Superior temporal gyrus (tissue), 1 donor: ENCODE measurements around the gene KCNQ1OT1.

Experiments used
- DNase-seq: peaks from one replicate; pipeline ENCODE4 v3.0.0-alpha.2; 2016; ENCODE audit errors: extremely low spot score

Gene KCNQ1OT1

DNA sequence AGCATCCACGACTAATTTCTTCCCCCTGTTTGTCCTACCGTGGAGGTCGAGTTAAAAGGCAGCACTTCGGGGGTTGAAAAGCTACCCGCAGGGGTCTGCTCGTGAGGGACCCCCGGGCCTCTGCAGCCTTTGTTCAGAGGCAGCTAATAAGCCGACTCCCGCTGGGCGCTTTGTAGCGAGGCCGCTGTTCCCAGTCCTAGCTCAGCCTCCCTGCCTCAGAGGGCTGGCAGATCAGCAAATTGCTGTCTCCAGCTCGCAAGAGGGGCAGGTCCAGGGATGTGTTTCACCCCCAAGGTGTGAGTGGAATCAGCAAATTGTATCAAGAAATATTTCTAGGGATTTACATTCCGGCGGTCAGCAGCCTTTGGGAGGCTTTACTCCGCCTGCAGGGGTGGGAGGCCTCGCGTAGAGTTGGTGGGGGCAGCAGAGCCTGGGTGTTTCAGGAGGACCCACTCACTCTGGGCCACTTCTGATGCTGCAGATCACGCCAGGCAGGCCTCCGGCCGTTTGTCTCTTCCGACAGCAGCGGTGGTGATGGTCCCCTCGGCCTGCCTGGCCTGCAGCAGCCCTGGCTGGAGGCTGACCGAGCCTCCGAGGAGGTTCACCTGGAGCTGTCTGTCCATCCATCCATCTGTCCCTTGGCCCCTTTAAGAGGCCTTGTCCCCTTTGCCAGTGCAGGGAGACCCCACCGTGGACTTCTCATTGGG is 21.6 kb upstream of the KCNQ1OT1 start:
- DNase-seq = no peak

DNA sequence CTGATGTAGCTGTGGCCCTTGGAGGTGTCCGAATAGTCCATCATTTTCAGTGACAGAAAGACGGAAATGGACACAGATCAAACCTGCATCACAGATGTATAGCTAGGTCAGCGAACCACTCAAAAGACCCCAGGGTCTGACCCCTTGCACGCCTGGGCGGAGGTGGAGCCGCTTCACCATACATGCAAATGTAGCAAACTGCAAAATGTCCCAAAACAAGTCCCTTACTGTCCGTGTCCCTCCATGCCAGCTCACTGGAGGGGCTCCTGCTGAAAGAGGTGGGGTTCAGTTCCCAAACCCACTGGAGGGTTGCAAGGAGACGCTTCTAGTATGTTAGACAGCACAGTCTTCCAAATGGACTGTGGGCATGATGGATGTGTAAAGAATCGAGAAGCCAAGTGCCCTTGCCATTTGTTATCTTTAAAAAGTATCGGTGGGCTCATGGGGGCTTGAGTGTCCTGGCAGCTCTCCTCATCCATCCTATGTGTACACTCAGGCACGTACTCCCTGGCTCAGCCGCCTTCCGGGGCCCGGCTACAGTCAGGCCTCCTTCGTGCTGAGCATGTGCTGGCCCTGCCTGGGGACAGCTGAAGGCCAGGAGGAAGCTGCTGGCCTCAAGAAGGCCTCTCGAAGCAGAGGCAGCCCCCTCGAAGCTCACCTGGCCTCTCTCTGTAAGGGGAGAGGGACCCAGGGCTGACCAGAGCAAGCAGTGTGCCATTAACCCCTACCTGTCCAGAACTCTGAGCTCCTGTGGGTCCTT is 20.2 kb upstream of the KCNQ1OT1 start:
- DNase-seq = no peak

DNA sequence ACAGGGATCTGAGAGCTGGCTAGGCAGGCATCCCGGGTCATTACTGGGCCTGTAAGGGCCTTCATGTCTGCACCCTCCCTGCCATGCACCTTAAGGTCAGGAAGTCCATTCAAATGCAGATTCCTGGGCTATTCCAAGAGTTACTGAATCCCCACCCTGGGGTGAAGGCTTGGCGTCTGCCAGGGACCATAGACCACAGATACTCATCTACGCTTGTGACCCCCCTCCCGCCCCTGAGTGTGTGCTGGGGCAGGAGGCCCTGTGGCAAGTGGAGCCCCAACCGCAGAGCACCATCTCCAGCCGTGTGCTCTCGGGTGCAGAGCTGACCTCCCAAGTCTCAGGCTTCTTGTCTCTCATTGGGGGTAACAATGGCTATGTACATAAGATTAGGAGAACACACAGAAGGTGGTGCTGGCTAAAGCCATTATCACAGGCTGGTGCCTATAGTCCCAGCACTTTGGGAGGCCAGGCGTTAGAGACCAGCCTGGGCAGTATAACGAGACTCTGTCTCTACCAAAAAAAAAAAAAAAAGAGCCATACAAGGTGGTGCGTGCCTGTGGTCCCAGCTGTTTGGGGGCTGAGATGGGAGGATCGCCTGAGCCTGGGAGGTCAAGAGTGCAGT is 19.1 kb upstream of the KCNQ1OT1 start:
- no peak for DNase-seq

DNA sequence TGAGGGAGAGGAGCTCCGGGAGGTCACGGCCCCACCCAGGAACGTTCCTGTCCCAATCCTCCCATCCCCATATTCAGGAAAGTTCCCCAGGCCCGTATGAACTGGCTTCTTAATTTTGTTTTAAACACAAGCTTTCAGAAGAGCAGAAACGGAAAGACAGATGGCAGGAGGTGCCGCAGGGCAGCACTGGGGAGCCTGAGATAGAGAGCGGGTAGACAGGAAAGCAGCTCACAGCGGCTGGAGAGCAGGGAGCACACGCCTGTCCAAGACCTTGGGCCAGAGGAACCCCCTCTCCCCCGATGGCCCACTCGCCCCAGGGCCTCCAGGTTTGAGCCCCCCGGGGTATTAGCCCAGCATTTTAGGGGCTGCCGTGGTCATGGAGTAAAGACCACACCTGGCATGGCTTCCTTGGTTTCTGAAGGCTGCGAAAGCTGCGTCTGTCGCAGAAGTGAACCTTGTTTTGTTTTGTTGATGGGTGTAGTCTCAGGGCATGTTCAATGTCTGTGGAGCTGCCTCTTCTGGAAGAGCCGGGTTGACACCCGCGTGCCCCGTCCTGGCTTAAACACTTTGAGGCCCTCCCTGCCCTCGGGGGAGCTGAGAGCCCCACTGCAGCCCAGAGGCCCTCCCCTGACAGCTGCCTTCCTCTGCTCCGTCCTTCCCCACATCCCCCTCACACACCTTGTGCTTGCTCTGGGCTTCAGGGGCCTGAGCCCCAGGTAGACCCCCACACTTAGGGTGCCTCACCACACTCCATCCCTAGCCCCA is 17.9 kb upstream of the KCNQ1OT1 start:
- no peak for DNase-seq

DNA sequence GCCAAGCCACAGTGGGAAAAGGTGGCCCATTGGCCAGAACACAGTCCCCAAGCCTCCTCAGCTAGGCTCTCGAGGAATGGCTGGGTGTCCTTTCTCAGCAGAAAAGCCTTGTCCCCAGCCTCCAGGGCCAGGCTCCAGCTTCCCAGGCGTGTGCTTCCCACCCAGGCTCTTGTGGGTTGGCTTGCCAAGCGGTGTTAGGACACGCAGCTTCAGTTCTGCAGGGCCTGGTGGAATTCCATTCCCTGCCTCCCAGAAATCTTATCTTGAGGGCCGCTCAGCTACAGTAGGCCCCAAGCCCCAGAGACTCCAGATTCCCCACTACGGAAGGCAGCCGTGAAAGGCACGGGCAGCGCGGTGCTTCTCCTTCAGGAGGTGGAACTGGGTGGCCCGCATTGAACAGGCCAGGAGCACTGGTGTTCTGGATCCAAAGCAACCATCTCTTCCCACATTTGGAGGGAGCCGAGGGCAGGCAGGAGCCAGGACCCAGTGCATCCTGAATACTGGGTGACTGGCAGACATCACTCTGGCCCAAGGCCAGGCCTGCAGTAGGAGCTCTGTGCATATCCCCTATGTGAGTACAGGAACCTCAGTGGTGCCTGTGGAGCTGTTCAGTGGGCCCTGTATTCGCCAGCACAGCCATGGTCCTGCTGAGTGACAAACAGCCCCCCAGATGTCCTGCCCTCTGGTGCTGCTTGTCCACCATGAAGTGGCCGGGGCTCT is 16.7 kb upstream of the KCNQ1OT1 start:
- DNase-seq = no peak

DNA sequence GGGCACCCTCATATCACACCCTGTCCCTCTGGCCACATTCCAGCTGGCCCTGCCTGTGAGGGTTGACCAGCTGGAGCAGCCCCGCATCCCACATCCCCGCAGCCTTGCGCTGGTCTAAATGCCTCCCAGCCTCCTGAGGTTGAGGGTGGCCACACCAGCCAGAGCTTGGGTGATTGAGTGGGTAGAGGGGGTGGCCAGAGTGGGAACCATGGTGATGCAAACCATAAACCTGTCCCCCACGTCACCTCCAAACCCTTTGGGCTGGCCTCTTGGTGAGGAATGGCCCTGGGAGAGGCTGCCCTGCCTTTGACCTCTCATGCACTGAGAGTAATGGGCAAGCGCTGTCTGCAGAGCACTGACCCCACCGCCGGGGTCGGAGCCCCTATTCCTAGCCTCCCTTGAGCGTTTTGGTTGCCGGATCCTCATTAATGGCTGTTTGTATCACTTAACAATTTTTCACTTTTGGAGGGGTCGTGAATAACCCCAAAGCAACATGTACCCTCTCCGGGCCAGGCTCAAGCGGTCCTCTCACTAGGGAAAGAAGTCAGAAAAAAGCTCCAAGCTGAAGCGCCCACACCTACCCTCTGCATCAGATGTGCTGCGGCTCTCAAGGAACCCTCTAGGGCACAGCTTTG is 16.0 kb upstream of the KCNQ1OT1 start:
- no peak for DNase-seq

DNA sequence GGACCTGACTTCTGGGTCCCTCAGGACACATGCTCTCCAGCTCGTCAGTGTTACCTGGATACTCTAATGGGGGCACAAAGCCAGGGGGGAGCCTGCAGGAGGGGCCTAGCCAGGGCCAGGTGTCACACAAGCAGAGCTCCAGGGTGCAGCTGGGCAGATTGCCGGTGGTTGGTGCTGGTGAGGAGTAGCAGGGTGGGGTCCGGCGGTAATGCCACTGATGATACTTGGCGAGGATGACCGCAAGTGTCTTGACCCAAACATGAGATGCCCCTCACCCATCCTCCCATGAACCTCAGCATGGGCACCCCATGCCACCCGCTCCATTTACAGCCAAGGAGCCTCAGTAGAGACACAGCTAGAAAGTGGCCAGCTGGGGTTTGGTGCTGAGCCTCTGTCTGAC is 15.1 kb upstream of the KCNQ1OT1 start:
- DNase-seq = no peak

DNA sequence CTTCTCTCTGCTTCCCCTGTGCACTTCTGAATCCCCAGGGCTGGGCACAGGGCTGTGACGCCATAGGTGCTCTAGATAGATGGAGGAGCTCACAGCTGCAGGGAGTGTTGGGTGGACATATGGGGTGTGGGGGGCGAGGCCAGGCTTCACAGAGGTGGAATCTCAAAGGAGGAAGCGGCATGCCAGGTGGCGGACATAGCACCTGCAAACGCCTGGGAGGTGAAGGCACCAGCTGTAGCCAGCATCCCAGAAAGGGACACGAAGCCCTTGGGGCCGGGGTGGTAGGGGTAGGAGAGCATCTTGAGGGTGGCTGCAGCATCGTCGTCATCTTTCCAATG is 14.6 kb upstream of the KCNQ1OT1 start:
- DNase-seq = no peak

DNA sequence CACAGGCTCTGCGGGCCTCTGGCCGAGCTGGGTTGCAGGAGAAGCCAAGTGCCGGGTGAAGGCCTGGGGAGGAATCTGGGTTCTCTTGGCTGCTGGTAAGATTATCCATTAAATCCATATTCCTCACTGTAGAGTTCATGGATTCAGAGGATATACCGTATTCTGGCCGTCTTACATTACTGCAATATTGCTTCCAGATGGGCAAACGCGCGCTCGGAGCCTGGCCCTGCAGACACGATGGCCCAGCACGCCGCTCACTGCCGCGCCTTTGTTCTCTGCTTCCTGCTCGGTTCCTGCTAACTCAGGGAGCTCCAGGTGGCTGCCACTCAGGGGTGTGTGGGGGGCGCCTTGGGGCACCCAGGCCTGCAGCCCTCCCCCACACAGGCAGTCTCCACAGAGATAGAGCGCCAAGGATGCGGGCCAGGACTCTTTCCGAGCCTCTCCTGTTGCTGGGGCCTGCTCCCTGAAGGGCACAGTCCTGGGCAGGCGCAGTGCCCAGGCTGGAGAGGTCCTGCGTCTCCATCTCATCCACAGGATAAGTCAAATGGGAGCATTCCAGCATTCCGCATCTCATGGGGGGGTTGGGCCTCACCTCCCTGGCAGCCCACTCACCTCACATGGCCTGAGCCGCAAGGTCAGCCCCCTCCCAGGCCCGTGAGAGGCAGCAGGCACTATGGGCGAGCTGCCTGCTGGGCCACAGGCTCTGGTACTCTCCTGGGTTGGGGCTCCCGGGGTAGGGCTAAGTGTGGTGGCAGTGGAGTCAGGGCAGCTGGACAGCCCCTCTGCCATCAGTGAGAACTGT is 14.1 kb upstream of the KCNQ1OT1 start:
- no peak for DNase-seq

DNA sequence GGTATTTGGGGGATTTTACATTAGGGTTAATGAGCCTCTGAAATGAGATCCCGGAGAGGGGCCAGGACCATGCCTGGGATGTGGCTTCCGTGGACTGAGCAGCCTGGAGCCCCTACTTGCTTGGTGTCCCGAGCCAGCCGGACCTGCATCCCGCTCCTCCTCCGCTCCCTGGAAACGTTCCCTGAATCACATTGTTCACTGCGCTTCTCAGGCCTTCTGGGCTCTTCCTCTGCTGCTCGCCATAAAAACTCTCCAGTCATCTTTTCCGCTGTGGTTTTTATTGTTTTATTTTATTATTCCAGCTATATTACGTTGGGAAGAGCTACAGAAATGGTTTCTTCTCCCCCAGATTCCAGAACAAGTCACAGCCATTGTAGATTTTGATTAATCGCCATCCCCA is 13.3 kb upstream of the KCNQ1OT1 start:
- no peak for DNase-seq

DNA sequence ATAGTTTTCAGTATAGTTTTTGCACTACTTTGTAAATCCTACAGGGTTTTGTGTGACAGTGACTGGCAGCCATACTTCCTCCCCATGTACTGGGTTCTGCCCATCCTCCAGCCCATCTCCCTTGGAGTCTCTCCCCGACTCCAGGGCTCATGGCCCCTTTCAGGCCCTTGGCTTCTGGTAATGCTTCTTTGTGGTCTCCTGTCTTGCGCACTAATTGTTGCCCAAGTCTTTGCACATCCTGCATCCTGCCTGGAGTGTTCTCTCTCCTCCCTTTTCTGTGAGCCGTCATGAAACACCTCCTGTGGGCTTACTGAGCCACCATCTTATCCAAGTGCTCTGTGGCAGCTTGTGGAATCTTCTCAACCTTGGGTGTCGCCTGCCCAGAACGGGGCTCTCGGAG is 11.4 kb upstream of the KCNQ1OT1 start:
- no peak for DNase-seq

DNA sequence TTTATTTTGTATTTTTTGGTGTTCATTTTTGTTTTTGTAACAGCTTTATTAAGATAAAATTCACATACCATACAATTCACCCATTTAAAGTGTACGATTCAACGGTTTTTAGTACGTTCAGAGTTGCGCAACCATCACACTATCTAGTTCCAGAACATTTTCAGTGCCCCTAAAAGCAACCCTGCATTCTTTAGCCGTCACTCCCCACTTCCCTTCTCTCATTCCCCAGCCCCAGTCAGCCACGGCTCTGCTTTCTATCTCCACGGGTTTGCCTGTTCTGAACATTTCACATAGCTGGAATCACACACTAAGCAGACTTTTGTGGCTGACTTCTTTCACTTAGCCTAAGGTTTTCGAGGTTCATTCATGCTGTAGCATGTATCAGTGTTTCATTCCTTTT is 9.6 kb upstream of the KCNQ1OT1 start:
- DNase-seq = no peak

DNA sequence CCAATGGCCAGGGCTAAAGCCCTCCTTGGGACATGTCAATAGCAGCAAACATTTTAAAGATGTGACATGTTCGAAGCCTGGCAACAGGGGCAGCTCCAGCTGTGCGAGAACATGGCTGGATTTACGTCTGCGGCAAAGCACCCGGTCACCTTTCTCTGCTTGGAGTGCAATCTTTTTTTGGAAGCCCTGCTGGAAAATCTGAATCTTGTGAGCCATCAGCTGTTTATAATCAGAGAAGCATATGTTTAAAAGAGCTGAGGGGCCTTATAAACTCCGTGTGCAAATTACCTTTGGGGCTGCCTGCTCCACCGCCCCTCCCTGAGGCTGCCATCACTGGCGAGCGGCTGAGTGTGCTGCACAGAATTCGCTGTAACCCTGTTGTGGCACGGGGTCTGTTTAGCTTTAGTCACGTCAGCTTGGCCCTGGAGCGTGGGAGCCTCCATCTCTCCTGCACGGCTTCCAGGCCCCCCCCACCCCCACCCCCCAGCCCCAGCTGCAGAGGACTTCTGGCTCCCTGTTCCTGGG is 9.0 kb upstream of the KCNQ1OT1 start:
- no peak for DNase-seq

DNA sequence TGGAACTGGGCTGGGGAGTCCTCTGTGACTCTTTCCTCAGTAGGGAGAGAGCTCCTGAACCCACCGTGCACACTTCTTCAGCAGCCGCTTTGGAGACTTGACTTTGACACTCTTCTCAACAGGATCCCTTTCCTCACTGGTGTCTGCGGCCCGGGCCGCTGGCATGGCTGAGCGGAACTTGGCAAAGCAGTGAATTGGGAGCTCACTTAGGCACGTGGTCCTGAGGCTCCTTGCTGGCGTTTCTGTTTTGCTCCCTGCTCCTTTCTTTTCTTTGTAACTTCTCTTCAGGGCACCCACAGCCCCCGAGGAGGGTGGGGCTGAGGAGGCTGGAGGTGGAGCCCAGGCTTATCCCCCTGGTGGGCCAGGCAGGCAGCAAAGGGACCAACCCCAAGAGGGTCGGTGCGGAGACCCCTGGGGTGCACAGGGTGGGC is 8.4 kb upstream of the KCNQ1OT1 start:
- no peak for DNase-seq

DNA sequence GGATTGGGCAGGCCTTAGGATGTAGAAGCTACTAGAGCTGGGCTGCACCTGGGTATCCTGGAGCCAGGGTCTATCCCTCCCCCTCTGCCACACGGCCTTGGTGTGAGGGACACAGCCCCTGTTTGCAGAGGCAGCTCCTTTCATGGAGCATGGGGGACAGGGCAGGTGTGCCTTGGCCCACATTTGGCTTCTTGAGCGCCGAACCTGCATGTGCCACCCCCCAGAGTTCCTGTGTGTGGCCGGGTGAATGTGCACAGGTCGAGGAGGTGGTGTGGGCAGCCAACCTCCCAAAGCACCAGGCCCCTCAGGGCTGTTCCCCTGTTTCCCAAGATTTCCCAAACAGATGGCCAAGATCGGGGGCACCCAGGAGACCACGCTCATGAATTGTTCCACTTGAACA is 7.9 kb upstream of the KCNQ1OT1 start:
- no peak for DNase-seq

DNA sequence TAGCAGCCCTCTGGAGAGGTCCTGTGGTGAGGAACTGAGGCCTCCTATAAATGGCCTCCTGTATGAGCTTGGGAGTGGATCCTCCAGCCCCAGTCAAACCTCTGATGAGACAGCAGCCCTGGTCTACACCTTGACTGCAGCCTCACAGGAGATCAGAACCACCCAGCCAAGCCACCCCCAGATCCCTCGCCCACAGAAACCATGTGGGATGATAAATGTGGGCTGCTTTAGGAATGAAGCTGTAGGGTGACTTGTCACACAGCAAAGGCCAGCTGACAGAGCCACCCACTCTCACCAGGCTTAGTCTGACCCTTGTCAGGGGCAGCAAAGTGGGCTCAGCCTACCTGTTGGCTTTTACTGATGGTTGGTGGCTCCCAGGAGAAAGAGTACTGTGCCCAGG is 6.5 kb upstream of the KCNQ1OT1 start:
- no peak for DNase-seq

DNA sequence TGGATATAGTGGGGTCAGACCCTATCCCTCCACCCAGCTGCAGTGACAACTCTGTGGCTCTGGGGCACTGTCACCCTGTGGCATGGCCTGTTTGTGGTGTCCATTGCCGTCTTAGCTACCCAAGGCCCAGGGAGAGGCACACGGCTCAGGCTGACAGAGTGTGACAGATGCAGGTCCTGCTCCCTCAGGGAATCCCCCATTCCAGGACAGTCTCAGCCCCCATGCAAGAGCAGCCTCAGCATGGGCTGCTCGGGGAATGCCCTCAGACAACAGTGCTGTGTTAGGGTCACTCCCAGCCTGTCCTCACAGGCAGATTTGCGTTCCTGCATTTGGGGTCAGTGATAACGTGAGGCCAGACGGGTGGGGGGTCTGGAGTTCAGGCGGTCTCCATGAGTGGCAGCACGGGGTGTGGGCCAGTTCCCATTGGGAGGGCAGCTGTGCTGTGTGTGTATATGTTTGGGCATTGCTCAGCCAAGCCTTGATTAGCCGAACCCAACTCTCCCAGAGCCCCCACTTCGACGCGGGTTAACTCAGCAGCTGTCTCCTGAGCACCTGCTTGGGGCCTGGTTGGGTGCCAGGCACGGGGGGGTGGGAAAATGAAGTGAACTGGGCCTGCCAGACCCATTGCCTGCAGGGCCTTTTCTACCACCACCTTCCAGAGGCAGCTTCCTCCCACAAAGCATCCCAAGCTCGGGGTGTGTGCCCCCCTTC is 5.3 kb upstream of the KCNQ1OT1 start:
- no peak for DNase-seq

DNA sequence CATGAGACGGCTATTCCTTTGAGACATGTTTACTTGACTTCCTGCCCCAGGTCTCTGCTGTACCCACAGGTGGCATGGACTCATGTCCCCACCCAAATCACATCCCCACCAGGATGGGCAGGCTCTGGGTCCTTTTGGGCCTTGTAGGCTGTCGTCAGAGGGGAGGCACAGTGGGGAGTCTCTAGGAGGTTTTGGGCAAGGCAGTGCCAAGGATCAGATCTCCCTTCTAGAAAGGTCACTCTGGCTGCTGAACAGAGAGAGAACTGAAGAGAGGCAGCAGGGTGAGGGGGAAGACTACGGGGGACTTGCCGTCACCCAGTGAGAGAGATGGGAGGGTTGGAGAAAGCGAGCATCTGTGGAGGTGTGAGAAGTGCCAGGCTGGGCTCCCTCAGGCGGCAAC is 4.6 kb upstream of the KCNQ1OT1 start:
- DNase-seq = no peak

DNA sequence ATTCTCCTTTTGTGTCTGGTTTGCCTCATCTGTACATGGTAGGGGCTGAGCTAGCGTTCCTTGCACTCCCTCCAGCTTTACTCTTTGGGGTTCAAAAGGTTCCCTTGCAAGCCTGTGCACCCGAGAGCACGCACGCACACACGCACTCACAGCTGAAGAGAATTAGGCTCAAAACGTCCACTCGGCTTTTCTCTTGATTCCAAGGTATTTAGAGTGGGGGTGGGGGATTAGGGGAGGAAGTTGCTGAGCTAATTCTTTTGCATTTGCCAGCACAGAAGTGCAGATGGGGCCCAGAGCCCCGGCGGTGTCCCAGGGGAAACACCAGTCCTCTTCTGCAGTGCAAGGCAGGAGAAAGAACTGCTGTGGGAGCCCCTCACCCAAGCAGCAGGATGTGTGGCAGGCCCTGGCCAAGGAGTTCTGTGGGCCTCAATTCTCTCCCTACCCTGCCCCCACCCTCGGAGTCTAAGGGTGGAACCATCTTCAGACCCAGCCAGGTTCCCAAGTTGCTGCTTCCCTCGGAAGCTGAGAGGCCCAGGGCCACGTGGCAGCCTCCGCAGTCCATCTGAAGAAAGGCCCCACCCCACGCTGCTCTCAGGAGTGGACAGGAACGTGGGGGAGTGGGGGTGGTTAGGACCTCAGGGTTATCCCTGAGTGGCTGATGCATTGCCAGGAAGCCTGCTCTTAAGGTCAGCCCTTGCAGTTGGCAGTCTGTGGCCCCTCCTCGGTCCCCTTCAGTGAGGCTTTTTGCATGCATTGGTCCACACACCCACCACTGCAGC is 3.8 kb upstream of the KCNQ1OT1 start:
- no peak for DNase-seq
